Breast epithelium (tissue), 4 donors: ENCODE data around the gene RIMS1. TPM values are rescaled to one million over a fixed set of nuclear protein-coding genes. Genes with fewer than 3 reads are reported as not detected.

Source experiments
- DNase-seq, 2 donors: peaks; one replicate each; pipeline ENCODE4 v3.0.0-alpha.2; 2019; ENCODE audit warnings: low spot score in 2 of 2
- H3K27ac ChIP-seq, 2 donors: fragments of 200-600 bp; sonication (generic) in 1 of 2; one replicate each; pipeline ENCODE4 v1.5.1; 2016 to 2019; ENCODE audit warnings: mild to moderate bottlenecking in 1 of 2
- H3K27me3 ChIP-seq, 2 donors: fragments of 200-600 bp; sonication (generic) in 1 of 2; one replicate each; pipeline versions ENCODE4 v1.5.1 to v1.6.0; 2017 to 2019; ENCODE audit warnings: control low read depth in 1 of 2, mild to moderate bottlenecking in 1 of 2
- H3K36me3 ChIP-seq: fragments of 200-600 bp; one replicate; pipeline ENCODE4 v1.5.1; 2019
- H3K4me1 ChIP-seq, 2 donors: fragments of 200-600 bp; sonication (generic); one replicate each; pipeline ENCODE4 v1.5.1; 2016 to 2019; ENCODE audit warnings: control low read depth in 1 of 2
- H3K4me3 ChIP-seq, 3 donors: fragments of 200-600 bp; sonication (generic); 1 replicate in 2 of 3; 2 replicates in 1 of 3; pipeline ENCODE4 v1.5.1; 2016 to 2019; ENCODE audit warnings: mild to moderate bottlenecking in 3 of 3, moderate library complexity in 2 of 3
- H3K9me3 ChIP-seq, 2 donors: fragments of 200-600 bp; sonication (generic) in 1 of 2; one replicate each; pipeline ENCODE4 v1.5.1; 2016 to 2019; ENCODE audit warnings: control low read depth in 1 of 2
- CTCF ChIP-seq, 3 donors: fragments of 450-650 bp; IDR thresholded peaks; one replicate each; pipeline ENCODE4 v1.5.1; 2016 to 2017; ENCODE audit warnings: antibody characterized with exemption in 3 of 3, mild to moderate bottlenecking in 3 of 3, moderate library complexity in 3 of 3
- POLR2A ChIP-seq: fragments of 450-650 bp; IDR thresholded peaks from one replicate; pipeline ENCODE4 v1.6.1; 2016; ENCODE audit warnings: antibody characterized with exemption, mild to moderate bottlenecking, moderate library complexity
- POLR2AphosphoS5 ChIP-seq, 3 donors: sonication (generic); formaldehyde crosslinking; IDR thresholded peaks; one replicate each; pipeline ENCODE4 v1.6.1; 2017; ENCODE audit warnings: antibody characterized with exemption in 3 of 3
- intact Hi-C: fragments of 100-400 bp; cut with DNase I; formaldehyde crosslinking; loops from one replicate; pipeline ENCODE4 v1.15.1; 2023; ENCODE audit warnings: low total_unique reads
- total RNA-seq, 3 donors: library from RNA; depleted of rRNA; stranded (reverse); fragments of >200 nt; gene quantifications; one replicate each; pipeline ENCODE4 v1.1.0, GENCODE V29; 2016

Gene RIMS1
- total RNA-seq, 3 donors from 2014 or later: 1.3 to 4.0 (median 2.6) TPM

GRCh38 chr6:72374857-72375256, 488.5 kb downstream of the RIMS1 start:
- TF ChIP-seq POLR2AphosphoS5 (IDR thresholded peaks at IDR 0.05) (no peak), POLR2A (no peak), CTCF (IDR thresholded peaks at IDR 0.05) (no peak)
- Histone ChIP-seq H3K4me1 (no peaks in the 10 kb centered on the region), H3K4me3 (no peak overlapping the region), H3K27me3 (no peaks in the 10 kb centered on the region), H3K27ac (no peak overlapping the region), H3K36me3 (no peaks in the 10 kb centered on the region), H3K9me3 (no peaks in the 10 kb centered on the region)
- intact Hi-C loops: no loop called here
- no peak for DNase-seq

GRCh38 chr6:72376736-72377135, 490.4 kb downstream of the RIMS1 start:
- TF ChIP-seq POLR2A: no peak
- no peak for TF ChIP-seq POLR2AphosphoS5 (IDR thresholded peaks at IDR 0.05)
- no peak for TF ChIP-seq CTCF (IDR thresholded peaks at IDR 0.05)
- H3K27ac ChIP-seq: no peak overlapping the region
- no peak overlapping the region for H3K4me3 ChIP-seq
- H3K36me3 ChIP-seq: no peaks in the 10 kb centered on the region
- DNase-seq: no peak
- H3K9me3 ChIP-seq: no peaks in the 10 kb centered on the region
- intact Hi-C loops: no loop called here
- no peaks in the 10 kb centered on the region for H3K4me1 ChIP-seq
- no peaks in the 10 kb centered on the region for H3K27me3 ChIP-seq

GRCh38 chr6:72381076-72381475, 494.7 kb downstream of the RIMS1 start:
- TF ChIP-seq CTCF (IDR thresholded peaks at IDR 0.05): no peak
- TF ChIP-seq POLR2A: no peak
- TF ChIP-seq POLR2AphosphoS5 (IDR thresholded peaks at IDR 0.05): no peak

GRCh38 chr6:72382602-72383529, 496.5 kb downstream of the RIMS1 start:
- Histone ChIP-seq H3K27ac (no peak overlapping the region), H3K4me1 (no peaks in the 10 kb centered on the region), H3K4me3 (no peak overlapping the region), H3K36me3 (no peaks in the 10 kb centered on the region), H3K9me3 (no peaks in the 10 kb centered on the region), H3K27me3 (no peaks in the 10 kb centered on the region)
- TF ChIP-seq POLR2AphosphoS5 (IDR thresholded peaks at IDR 0.05): no peak
- TF ChIP-seq CTCF (IDR thresholded peaks at IDR 0.05): no peak
- no peak for TF ChIP-seq POLR2A
- no peak for DNase-seq
- intact Hi-C loops: no loop called here

More at GRCh38 chr6:72381076-72381475, 494.7 kb downstream of the RIMS1 start:
- no peak for DNase-seq
- no peaks in the 10 kb centered on the region for H3K4me1 ChIP-seq
- no peaks in the 10 kb centered on the region for H3K9me3 ChIP-seq
- H3K36me3 ChIP-seq: no peaks in the 10 kb centered on the region
- H3K27ac ChIP-seq: no peak overlapping the region
- intact Hi-C loops: no loop called here
- H3K27me3 ChIP-seq: no peaks in the 10 kb centered on the region
- H3K4me3 ChIP-seq: no peak overlapping the region

- intact Hi-C loops: no loop called here
- Histone ChIP-seq H3K9me3 (no peaks in the 10 kb centered on the region), H3K36me3 (no peaks in the 10 kb centered on the region), H3K4me1 (no peaks in the 10 kb centered on the region), H3K27me3 (no peaks in the 10 kb centered on the region), H3K4me3 (no peak overlapping the region), H3K27ac (no peak overlapping the region)
- no peak for TF ChIP-seq POLR2A
- no peak for TF ChIP-seq POLR2AphosphoS5 (IDR thresholded peaks at IDR 0.05)
- TF ChIP-seq CTCF (IDR thresholded peaks at IDR 0.05): no peak
- DNase-seq: no peak
Observed at GRCh38 chr6:72386324-72386723, 500.0 kb downstream of the RIMS1 start.
